ENCODE results near the gene TRAF3.

- TF ChIP-seq CTCF (IDR thresholded peaks at IDR 0.05; ENCODE audit: insufficient read depth, low read depth, low read length) (no peak), EZH2 (IDR thresholded peaks at IDR 0.05; ENCODE audit: insufficient read depth, low read length) (no peak)
These were observed 170.3 kb downstream of the TRAF3 start for GRCh38 chr14:102947321-102948103.

All from astrocyte (in vitro differentiated cells and primary cell).